HepG2 (cell line): ENCODE data around the gene GOLGB1. TPM values are rescaled to one million over a fixed set of nuclear protein-coding genes. Genes with fewer than 3 reads are reported as not detected.

Experiments
- ARNT2 ChIP-seq: sonication (generic); formaldehyde crosslinking; IDR thresholded peaks from 2 replicates; pipeline ENCODE4 v1.8.0; 2022; ENCODE audit warnings: mild to moderate bottlenecking, low read depth, missing genetic modification reagents, moderate library complexity
- CENPX ChIP-seq: sonication (generic); formaldehyde crosslinking; IDR thresholded peaks from 2 replicates; pipeline ENCODE4 v1.9.0; 2021; ENCODE audit warnings: mild to moderate bottlenecking, missing genetic modification reagents, moderate library complexity
- ELF1 ChIP-seq: sonication (generic); formaldehyde crosslinking; IDR thresholded peaks from 2 replicates; pipeline ENCODE4 v1.4.0; 2020; ENCODE audit warnings: missing genetic modification reagents
- GATAD1 ChIP-seq: IDR thresholded peaks from 2 replicates; pipeline ENCODE4 v1.6.1; 2016; ENCODE audit warnings: missing genetic modification reagents, missing compliant biosample characterization
- KMT2A ChIP-seq: sonication (generic); formaldehyde crosslinking; IDR thresholded peaks from 2 replicates; pipeline ENCODE4 v1.4.0; 2020; ENCODE audit warnings: missing genetic modification reagents
- MAFF ChIP-seq: IDR thresholded peaks from 2 replicates; pipeline ENCODE4 v1.6.1; 2011; ENCODE audit warnings: low read depth, low read length, improper control_type of control experiment
- MEIS1 ChIP-seq: sonication (generic); formaldehyde crosslinking; IDR thresholded peaks from 2 replicates; pipeline ENCODE4 v1.9.0; 2021; ENCODE audit warnings: mild to moderate bottlenecking, missing genetic modification reagents, moderate library complexity, borderline replicate concordance
- MTA1 ChIP-seq: sonication (generic); formaldehyde crosslinking; IDR thresholded peaks from 2 replicates; pipeline ENCODE4 v1.4.0; 2020; ENCODE audit warnings: missing genetic modification reagents, mild to moderate bottlenecking, borderline replicate concordance
- MYC ChIP-seq: sonication (generic); formaldehyde crosslinking; IDR thresholded peaks from 2 replicates; pipeline ENCODE4 v1.9.0; 2021; ENCODE audit warnings: missing genetic modification reagents, borderline replicate concordance
- NFRKB ChIP-seq: fragments of 450-650 bp; IDR thresholded peaks from 2 replicates; pipeline ENCODE4 v1.6.1; 2017
- PLRG1 ChIP-seq: fragments of 450-650 bp; conservative IDR thresholded peaks from 2 replicates; pipeline ENCODE4 v1.6.1; 2016
- RARG ChIP-seq: sonication (generic); formaldehyde crosslinking; IDR thresholded peaks from 2 replicates; pipeline ENCODE4 v1.4.0; 2020; ENCODE audit warnings: low read depth, mild to moderate bottlenecking, missing genetic modification reagents
- RFX3 ChIP-seq: IDR thresholded peaks from 2 replicates; pipeline ENCODE4 v1.6.1; 2016; ENCODE audit warnings: missing biosample characterization, missing genetic modification reagents
- RXRA ChIP-seq: sonication (generic); formaldehyde crosslinking; IDR thresholded peaks from 2 replicates; pipeline ENCODE4 v1.5.1; 2020; ENCODE audit warnings: missing genetic modification reagents
- SETDB1 ChIP-seq: sonication (generic); formaldehyde crosslinking; IDR thresholded peaks from 2 replicates; pipeline ENCODE4 v1.5.1; 2020; ENCODE audit warnings: missing genetic modification reagents, mild to moderate bottlenecking, borderline replicate concordance
- SRSF4 ChIP-seq: fragments of 200-400 bp; formaldehyde crosslinking; IDR thresholded peaks from one replicate; pipeline ENCODE4 v1.6.1; 2018; ENCODE audit warnings: mild to moderate bottlenecking, low read depth, low read length, moderate library complexity; ENCODE audit not compliant: poor library complexity, severe bottlenecking
- STAT5B ChIP-seq: sonication (generic); formaldehyde crosslinking; IDR thresholded peaks from 2 replicates; pipeline ENCODE4 v1.4.0; 2020; ENCODE audit warnings: missing genetic modification reagents
- TARDBP ChIP-seq: sonication (generic); formaldehyde crosslinking; IDR thresholded peaks from 2 replicates; pipeline ENCODE4 v1.8.0; 2022; ENCODE audit warnings: mild to moderate bottlenecking, missing genetic modification reagents
- TRIM22 ChIP-seq: fragments of 450-650 bp; IDR thresholded peaks from 2 replicates; pipeline ENCODE4 v1.6.1; 2017
- YEATS2 ChIP-seq: sonication (generic); formaldehyde crosslinking; IDR thresholded peaks from 2 replicates; pipeline ENCODE4 v1.4.0; 2020; ENCODE audit warnings: missing genetic modification reagents, borderline replicate concordance
- ZNF274 ChIP-seq: sonication (generic); formaldehyde crosslinking; IDR thresholded peaks from 2 replicates; pipeline ENCODE4 v1.5.1; 2020; ENCODE audit warnings: mild to moderate bottlenecking, missing genetic modification reagents
- ZNF414 ChIP-seq: sonication (generic); formaldehyde crosslinking; IDR thresholded peaks from 2 replicates; pipeline ENCODE4 v1.5.0; 2020; ENCODE audit warnings: missing genetic modification reagents
- ZNF510 ChIP-seq: sonication (generic); formaldehyde crosslinking; IDR thresholded peaks from 2 replicates; pipeline ENCODE4 v1.4.0; 2020; ENCODE audit warnings: low read depth, mild to moderate bottlenecking, missing genetic modification reagents
- ZNF557 ChIP-seq: sonication (generic); formaldehyde crosslinking; IDR thresholded peaks from 2 replicates; pipeline ENCODE4 v1.4.0; 2020; ENCODE audit warnings: missing genetic modification reagents
- ZNF652 ChIP-seq: IDR thresholded peaks from 2 replicates; pipeline ENCODE4 v1.6.1; 2016; ENCODE audit warnings: low read depth, borderline replicate concordance
- ZSCAN29 ChIP-seq: sonication (generic); formaldehyde crosslinking; conservative IDR thresholded peaks from 2 replicates; pipeline ENCODE4 v1.4.0; 2020; ENCODE audit warnings: mild to moderate bottlenecking, missing genetic modification reagents
- polyA plus RNA-seq, 8 experiments: library from polyadenylated mRNA; depleted of rRNA in 3 of 8; stranded (reverse) in 7 of 8; unstranded in 1 of 8; fragments of >200 nt; fragmentation: Illumina TruSeq in 4 of 8; extraction: Trizol in 4 of 8; gene quantifications; 2 replicates each; pipeline versions ENCODE4 v1.2.1 to v1.2.3, GENCODE V29; 2011 to 2016; ENCODE audit warnings: low read depth in 4 of 8, missing spikeins in 1 of 8, mixed read lengths in 1 of 8; ENCODE audit not compliant: insufficient read depth in 1 of 8
- total RNA-seq, 5 experiments: library from RNA; depleted of rRNA; stranded (reverse); fragments of >200 nt; fragmentation: Illumina TruSeq; extraction: Trizol; gene quantifications; 2 replicates each; pipeline ENCODE4 v1.2.3, GENCODE V29; 2016; ENCODE audit warnings: low read depth in 1 of 5
- TF ChIP-seq, protein P1 (sequence below): sonication (generic); formaldehyde crosslinking; IDR thresholded peaks from 2 replicates; pipeline ENCODE4 v1.4.0; 2020; ENCODE audit warnings: mild to moderate bottlenecking, low read depth, missing genetic modification reagents
- TF ChIP-seq, protein P2 (sequence below): IDR thresholded peaks from 2 replicates; pipeline ENCODE4 v1.6.1; 2016; ENCODE audit warnings: mild to moderate bottlenecking, missing biosample characterization, missing genetic modification reagents

GOLGB1 gene
- total and polyA plus RNA-seq, 2 of the 13 experiments (the other 11 are each of a cell fraction or from before 2014, with no cell fraction given) = 13.1 to 39.5 TPM

DNA sequence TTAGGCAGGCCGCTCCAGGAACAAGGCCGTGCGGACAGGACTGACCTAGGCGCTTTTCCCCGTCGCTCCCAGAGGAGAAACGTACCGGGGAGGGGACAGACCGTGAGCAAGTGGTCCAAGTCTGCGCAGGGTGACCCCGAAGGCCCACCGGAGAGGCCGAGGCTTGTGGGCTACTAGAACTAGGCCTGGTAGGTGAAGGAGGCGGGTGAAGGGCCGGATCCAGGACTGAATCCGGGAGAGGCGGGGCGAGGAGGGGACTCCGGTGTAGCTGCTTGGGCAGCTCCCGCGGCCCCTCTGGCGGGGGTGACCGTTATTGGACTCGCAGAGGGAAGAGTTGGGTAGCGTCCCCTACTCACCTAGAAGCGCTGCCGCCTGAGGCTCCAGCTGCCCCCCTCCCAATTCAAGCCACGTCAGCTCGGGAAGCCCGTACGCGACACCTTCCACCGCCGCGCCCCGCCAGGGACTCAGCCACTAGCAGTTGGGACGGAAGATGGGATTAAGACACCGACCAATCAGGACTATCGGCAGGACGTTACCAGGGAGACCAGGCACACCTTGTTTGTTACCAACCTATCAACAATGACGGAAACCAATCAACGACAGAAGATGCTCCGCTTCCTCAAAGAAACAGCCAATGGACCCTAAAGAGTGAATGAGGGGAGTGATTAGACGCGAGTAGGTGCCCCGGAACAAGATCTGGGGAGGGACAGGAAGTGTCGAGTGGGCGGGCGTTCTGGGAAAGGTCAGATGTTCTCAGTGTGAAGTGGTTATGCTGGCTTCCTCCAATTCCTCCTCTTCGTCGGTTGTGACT, at the start of gene GOLGB1 (continued):
- TF ChIP-seq YEATS2 (CRISPR knock-in tag) = peak; percentile 75
- TF ChIP-seq, protein P1, sequence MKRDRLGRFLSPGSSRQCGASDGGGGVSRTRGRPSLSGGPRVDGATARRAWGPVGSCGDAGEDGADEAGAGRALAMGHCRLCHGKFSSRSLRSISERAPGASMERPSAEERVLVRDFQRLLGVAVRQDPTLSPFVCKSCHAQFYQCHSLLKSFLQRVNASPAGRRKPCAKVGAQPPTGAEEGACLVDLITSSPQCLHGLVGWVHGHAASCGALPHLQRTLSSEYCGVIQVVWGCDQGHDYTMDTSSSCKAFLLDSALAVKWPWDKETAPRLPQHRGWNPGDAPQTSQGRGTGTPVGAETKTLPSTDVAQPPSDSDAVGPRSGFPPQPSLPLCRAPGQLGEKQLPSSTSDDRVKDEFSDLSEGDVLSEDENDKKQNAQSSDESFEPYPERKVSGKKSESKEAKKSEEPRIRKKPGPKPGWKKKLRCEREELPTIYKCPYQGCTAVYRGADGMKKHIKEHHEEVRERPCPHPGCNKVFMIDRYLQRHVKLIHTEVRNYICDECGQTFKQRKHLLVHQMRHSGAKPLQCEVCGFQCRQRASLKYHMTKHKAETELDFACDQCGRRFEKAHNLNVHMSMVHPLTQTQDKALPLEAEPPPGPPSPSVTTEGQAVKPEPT (CRISPR knock-in tag) = no peak; the same call in 1 of the 2 replicates
- peak; percentile 91 for TF ChIP-seq ELF1
- no peak for TF ChIP-seq ZNF510 (CRISPR knock-in tag)
- peak; percentile 76; the same call in 1 of the 2 replicates for TF ChIP-seq ARNT2
- TF ChIP-seq ZNF274 = no peak; the same call in 1 of the 2 replicates
- no peak for TF ChIP-seq NFRKB
- TF ChIP-seq SRSF4 = no peak
- TF ChIP-seq, protein P2, sequence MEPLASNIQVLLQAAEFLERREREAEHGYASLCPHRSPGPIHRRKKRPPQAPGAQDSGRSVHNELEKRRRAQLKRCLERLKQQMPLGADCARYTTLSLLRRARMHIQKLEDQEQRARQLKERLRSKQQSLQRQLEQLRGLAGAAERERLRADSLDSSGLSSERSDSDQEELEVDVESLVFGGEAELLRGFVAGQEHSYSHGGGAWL = no peak
- no peak for TF ChIP-seq MEIS1
- TF ChIP-seq TARDBP (CRISPR knock-in tag) = no peak; the same call in 1 of the 2 replicates
- TF ChIP-seq RARG (CRISPR knock-in tag) = no peak
- TF ChIP-seq MYC = peak; percentile 16
- peak; percentile 59 for TF ChIP-seq KMT2A (CRISPR knock-in tag)
- TF ChIP-seq RXRA (CRISPR knock-in tag) = peak; percentile 48
- peak; percentile 26; the same call in 1 of the 2 replicates for TF ChIP-seq MAFF
- TF ChIP-seq MTA1 (CRISPR knock-in tag) = peak; percentile 43; the same call in 1 of the 2 replicates
- TF ChIP-seq RFX3 (CRISPR knock-in tag) = peak; percentile 88
- no peak for TF ChIP-seq CENPX (CRISPR knock-in tag)
- no peak for TF ChIP-seq TRIM22
- TF ChIP-seq PLRG1 = no peak
- peak; percentile 61 for TF ChIP-seq ZSCAN29 (CRISPR knock-in tag)
- TF ChIP-seq GATAD1 = peak; percentile 91
- TF ChIP-seq SETDB1 (CRISPR knock-in tag) = 0 out of 2 replicates have a peak, but pooled peaks have one; percentile 71
- no peak for TF ChIP-seq ZNF414 (CRISPR knock-in tag)
- peak; percentile 95; the same call in 1 of the 2 replicates for TF ChIP-seq ZNF557
- no peak; the same call in 1 of the 2 replicates for TF ChIP-seq ZNF652 (CRISPR knock-in tag)
- TF ChIP-seq STAT5B = no peak
